HEK293T (cell line): ENCODE results near the gene ANKS1A.

ENCODE experiments used
- CTCF ChIA-PET: fragments of 350-600 bp; formaldehyde crosslinking; extraction: SDS; loops from one replicate; lab custom pipeline; 2021; ENCODE audit warnings: antibody characterized with exemption, inconsistent platforms; lab: Yijun Ruan, JAX
- POLR2A ChIA-PET: fragments of 350-600 bp; formaldehyde crosslinking; extraction: SDS; loops from one replicate; lab custom pipeline; 2020; ENCODE audit warnings: antibody characterized with exemption, inconsistent platforms; lab: Yijun Ruan, JAX
- DNase-seq: peaks from one replicate; pipeline ENCODE4 v3.0.0; 2012; ENCODE audit warnings: mixed read lengths; ENCODE audit errors: extremely low spot score
- ARNT ChIP-seq: fragments of 450-650 bp; IDR thresholded peaks from 2 replicates; pipeline ENCODE4 v1.6.1; 2017; ENCODE audit warnings: mild to moderate bottlenecking
- BHLHE40 ChIP-seq: fragments of 450-650 bp; IDR thresholded peaks from 2 replicates; pipeline ENCODE4 v1.6.1; 2016; ENCODE audit warnings: mild to moderate bottlenecking, moderate library complexity, borderline replicate concordance
- CTBP1 ChIP-seq: fragments of 450-650 bp; IDR thresholded peaks from 2 replicates; pipeline ENCODE4 v1.6.1; 2016; ENCODE audit warnings: borderline replicate concordance
- ELF4 ChIP-seq: fragments of 450-650 bp; IDR thresholded peaks from 2 replicates; pipeline ENCODE4 v1.6.1; 2017; ENCODE audit warnings: antibody characterized with exemption
- FOXA1 ChIP-seq: fragments of 450-650 bp; IDR thresholded peaks from 2 replicates; pipeline ENCODE4 v1.6.1; 2016; ENCODE audit warnings: mild to moderate bottlenecking
- FOXK2 ChIP-seq: fragments of 450-650 bp; IDR thresholded peaks from 2 replicates; pipeline ENCODE4 v1.6.1; 2016; ENCODE audit warnings: mild to moderate bottlenecking
- FOXM1 ChIP-seq: fragments of 450-650 bp; IDR thresholded peaks from 2 replicates; pipeline ENCODE4 v1.6.1; 2017; ENCODE audit warnings: mild to moderate bottlenecking, borderline replicate concordance
- HDGF ChIP-seq: fragments of 450-650 bp; IDR thresholded peaks from 2 replicates; pipeline ENCODE4 v1.6.1; 2017; ENCODE audit warnings: antibody characterized with exemption, borderline replicate concordance
- L3MBTL2 ChIP-seq: fragments of 450-650 bp; conservative IDR thresholded peaks from 2 replicates; pipeline ENCODE4 v1.6.1; 2016; ENCODE audit warnings: mild to moderate bottlenecking
- LEF1 ChIP-seq: fragments of 450-650 bp; IDR thresholded peaks from 2 replicates; pipeline ENCODE4 v1.6.1; 2017; ENCODE audit warnings: mild to moderate bottlenecking, borderline replicate concordance
- NFRKB ChIP-seq: fragments of 450-650 bp; IDR thresholded peaks from 2 replicates; pipeline ENCODE4 v1.6.1; 2016; ENCODE audit warnings: mild to moderate bottlenecking, moderate library complexity
- PKNOX1 ChIP-seq: fragments of 450-650 bp; IDR thresholded peaks from 2 replicates; pipeline ENCODE4 v1.6.1; 2016
- SP1 ChIP-seq: fragments of 450-650 bp; IDR thresholded peaks from 2 replicates; pipeline ENCODE4 v1.6.1; 2017
- SUZ12 ChIP-seq: fragments of 450-650 bp; IDR thresholded peaks from 2 replicates; pipeline ENCODE4 v1.6.1; 2016; ENCODE audit warnings: mild to moderate bottlenecking
- TARDBP ChIP-seq: fragments of 450-650 bp; IDR thresholded peaks from 2 replicates; pipeline ENCODE4 v1.6.1; 2016
- ZNF384 ChIP-seq: fragments of 450-650 bp; IDR thresholded peaks from 2 replicates; pipeline ENCODE4 v1.6.1; 2016

ANKS1A gene

GRCh38 chr6:35037664-35038038 is 148.6 kb downstream of the ANKS1A start:
- TF ChIP-seq CTBP1 (no peak), ELF4 (no peak), SUZ12 (no peak), BHLHE40 (no peak), ZNF384 (no peak), ARNT (no peak), TARDBP (no peak), FOXA1 (no peak), HDGF (no peak), LEF1 (no peak), FOXK2 (no peak)
- ChIA-PET POLR2A (no interaction called here), CTCF (no interaction called here)
- no peak for DNase-seq

DNA sequence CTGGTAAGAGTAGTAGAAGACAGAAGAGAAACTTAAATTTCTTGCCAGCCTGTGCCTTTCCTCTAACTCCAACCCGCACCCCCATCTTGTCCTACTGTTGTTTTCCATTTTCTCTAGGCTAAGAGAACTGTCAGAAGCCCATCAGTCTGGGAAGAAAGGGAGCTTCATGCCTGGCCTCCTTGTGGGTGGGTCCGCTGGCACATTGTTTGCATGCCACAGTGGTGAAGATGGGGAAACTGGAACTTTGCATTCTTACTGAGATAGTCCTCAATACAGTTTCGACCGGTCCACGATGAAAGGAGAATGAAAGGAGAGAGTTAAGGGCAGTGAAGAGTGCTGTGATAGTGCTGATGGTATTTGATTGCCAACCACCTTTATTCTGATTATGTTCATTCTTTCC is 149.0 kb downstream of the ANKS1A start:
- CTCF ChIA-PET = no interaction called here
- TF ChIP-seq FOXK2 (no peak), ARNT (no peak), L3MBTL2 (no peak), ZNF384 (no peak), NFRKB (no peak), CTBP1 (no peak), HDGF (no peak), PKNOX1 (no peak), TARDBP (no peak), FOXA1 (no peak), LEF1 (no peak), FOXM1 (no peak), SP1 (no peak), ELF4 (no peak), BHLHE40 (no peak), SUZ12 (no peak)
- DNase-seq = no peak
- POLR2A ChIA-PET = no interaction called here

- ChIA-PET POLR2A (no interaction called here), CTCF (no interaction called here)
- no peak for TF ChIP-seq PKNOX1
- TF ChIP-seq NFRKB = no peak
- no peak for TF ChIP-seq L3MBTL2
- TF ChIP-seq SP1 = no peak
- TF ChIP-seq FOXK2 = no peak
- no peak for DNase-seq
Observed at GRCh38 chr6:35040398-35040797, 151.3 kb downstream of the ANKS1A start.

- TF ChIP-seq PKNOX1 (no peak), LEF1 (no peak), HDGF (no peak), L3MBTL2 (no peak), CTBP1 (no peak), ELF4 (no peak), SP1 (no peak), BHLHE40 (no peak), NFRKB (no peak), ZNF384 (no peak), FOXA1 (no peak), ARNT (no peak), FOXM1 (no peak), FOXK2 (no peak), SUZ12 (no peak), TARDBP (no peak)
- POLR2A ChIA-PET = no interaction called here
- CTCF ChIA-PET = interaction anchor here (0.6 kb wide), 1 partner anchor 10 kb away, joined by 3 read pairs; no protein-coding TSS in a partner anchor
- DNase-seq = no peak
Observed at GRCh38 chr6:35041086-35041861, 152.2 kb downstream of the ANKS1A start.

DNA sequence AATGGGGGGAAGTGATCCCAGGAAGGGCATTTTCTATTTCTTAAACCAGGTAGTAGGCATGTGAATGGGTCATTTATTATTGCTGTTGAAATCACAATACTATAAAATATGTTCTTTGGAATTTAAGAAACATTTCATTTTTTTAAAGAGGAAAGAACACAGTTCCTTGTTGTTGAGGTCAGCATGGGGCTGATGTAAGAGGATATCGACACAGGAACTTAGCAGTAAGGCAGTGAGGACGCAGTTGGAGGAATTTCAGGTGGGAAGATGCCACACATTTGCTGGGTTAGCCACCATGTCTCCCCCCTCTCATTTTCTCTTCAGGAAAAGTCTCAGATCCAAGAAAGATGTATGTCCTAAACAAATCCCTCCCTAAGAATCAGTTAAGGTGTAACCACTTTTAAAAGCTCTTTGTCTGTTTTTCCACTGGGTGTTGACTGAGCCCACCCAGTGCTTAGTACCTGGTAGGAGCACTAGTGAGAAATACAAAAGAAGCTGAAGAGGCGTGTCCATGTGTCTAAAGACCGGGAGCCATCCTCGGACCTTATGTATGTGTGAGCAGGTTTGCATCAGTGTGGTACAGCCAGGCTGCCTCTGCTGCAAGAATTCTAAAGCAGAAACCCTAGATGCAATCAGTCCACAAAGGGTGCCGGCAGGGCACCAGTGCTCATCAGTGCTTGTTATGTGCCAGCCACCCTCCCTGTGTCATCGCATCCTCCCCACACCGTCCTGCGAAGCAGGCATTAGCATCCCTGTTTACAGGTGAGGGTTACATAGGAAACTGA is 153.2 kb downstream of the ANKS1A start:
- no peak for DNase-seq
- TF ChIP-seq FOXK2 = no peak
- TF ChIP-seq LEF1 = no peak
- no peak for TF ChIP-seq FOXM1
- no peak for TF ChIP-seq PKNOX1
- TF ChIP-seq SP1 = no peak
- TF ChIP-seq ZNF384 = no peak
- TF ChIP-seq SUZ12 = no peak
- no peak for TF ChIP-seq HDGF
- no peak for TF ChIP-seq ARNT
- no peak for TF ChIP-seq FOXA1
- TF ChIP-seq CTBP1 = no peak
- TF ChIP-seq NFRKB = no peak
- TF ChIP-seq BHLHE40 = no peak
- TF ChIP-seq TARDBP = no peak
- no peak for TF ChIP-seq L3MBTL2
- no peak for TF ChIP-seq ELF4
- CTCF ChIA-PET = no interaction called here
- POLR2A ChIA-PET = no interaction called here
